HUES48 (cell line): ENCODE measurements around the gene COL4A4.

Experiments used
- H3K27ac ChIP-seq: one replicate; pipeline ENCODE4 v1.7.0; 2013; ENCODE audit warnings: low read depth, low read length, inconsistent platforms
- H3K27me3 ChIP-seq: 2 replicates; pipeline ENCODE4 v1.6.1; 2013; ENCODE audit warnings: mild to moderate bottlenecking, low read length; ENCODE audit not compliant: control insufficient read depth, insufficient read depth
- H3K36me3 ChIP-seq: 2 replicates; pipeline ENCODE4 v1.6.1; 2013; ENCODE audit warnings: low read length; ENCODE audit not compliant: control insufficient read depth, insufficient read depth
- H3K4me1 ChIP-seq: 2 replicates; pipeline ENCODE4 v1.6.1; 2013; ENCODE audit warnings: mild to moderate bottlenecking, low read length; ENCODE audit not compliant: control insufficient read depth, insufficient read depth
- H3K4me3 ChIP-seq: 2 replicates; pipeline ENCODE4 v1.5.1; 2013; ENCODE audit warnings: mild to moderate bottlenecking, low read depth, low read length
- H3K9ac ChIP-seq: 2 replicates; pipeline ENCODE4 v1.6.1; 2013; ENCODE audit warnings: mild to moderate bottlenecking, low read depth, low read length, moderate library complexity
- H3K9me3 ChIP-seq: 2 replicates; pipeline ENCODE4 v1.6.1; 2013; ENCODE audit warnings: low read length; ENCODE audit not compliant: control insufficient read depth, insufficient read depth

COL4A4 gene

DNA sequence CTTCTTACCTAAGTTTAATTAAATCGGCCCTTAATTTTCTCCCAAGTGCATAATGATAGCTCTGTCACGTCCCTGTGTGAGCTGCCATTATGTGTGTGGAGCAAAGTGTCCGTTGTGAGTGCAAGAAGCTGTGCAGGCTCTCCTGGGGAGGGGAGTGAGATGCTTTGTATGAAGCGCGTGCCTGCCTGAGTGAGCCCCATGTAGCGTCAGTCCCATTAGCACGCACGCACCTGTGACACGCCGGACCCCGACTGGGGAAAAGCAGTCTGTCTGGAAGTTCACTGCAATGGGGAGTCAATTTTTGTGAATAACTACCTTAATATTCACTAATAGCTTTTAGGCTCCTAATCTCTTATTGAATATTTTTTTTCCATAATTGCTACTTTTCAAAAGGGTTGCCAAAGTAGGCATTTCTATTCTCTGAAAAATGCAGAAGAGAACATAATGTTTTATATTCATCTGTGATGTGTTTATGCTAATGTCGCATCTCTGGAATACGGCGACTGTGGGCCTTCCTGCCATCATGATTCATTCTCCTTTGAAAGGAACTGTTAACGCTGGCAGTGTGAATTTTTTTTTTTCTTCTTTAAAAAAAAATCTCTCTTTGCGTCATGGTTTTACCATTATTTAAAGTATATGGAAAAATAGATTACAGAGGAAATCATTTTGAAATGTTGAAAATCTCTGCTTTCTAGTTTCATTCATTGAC is 157.7 kb downstream of the COL4A4 start:
- Histone ChIP-seq H3K9me3 (no peaks in the 10 kb centered on the region), H3K27me3 (no peaks in the 10 kb centered on the region), H3K27ac (no peak overlapping the region), H3K9ac (no peak overlapping the region), H3K4me1 (peaks cover 6% of the 10 kb centered on the region; the same call in 1 of the 2 replicates), H3K36me3 (no peaks in the 10 kb centered on the region), H3K4me3 (no peak overlapping the region)

DNA sequence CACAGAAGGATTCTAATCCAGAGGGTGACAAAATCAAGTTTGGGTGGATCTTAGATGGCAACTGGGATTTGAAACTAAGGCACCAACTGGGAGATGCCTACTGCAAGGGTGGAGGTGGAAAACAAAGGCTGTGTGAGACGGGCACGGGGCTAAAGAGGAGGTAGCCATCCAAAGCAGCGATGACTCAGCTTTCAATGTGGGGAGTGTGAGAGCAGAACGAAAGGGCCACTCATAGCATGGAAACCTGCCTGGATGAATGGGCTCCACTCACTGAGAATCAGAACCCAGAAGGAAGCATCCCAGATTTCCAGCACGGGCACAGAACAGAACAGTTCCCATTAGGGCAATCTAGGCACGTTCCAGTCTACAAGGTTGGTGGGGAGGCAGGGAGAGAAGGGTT is 159.5 kb downstream of the COL4A4 start:
- no peaks in the 10 kb centered on the region for H3K27me3 ChIP-seq

DNA sequence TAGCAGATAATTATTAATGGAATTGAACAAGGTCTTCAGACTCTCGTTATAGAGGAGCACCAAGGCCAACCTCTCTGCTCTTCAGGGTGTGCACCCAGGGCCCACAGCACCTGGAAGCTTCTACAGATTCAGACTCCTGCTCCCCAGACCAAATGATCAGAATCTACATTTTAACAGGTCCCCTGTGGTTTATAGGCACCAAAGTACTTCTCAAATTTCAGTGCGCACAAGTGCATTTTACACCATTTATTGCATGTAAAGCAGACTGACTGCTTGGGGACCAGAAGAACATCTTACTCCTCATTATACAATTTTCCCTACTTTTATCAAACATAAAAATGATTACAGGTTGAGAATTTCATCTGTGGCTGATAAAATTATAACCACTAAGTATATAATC is 163.9 kb downstream of the COL4A4 start:
- Histone ChIP-seq H3K9me3 (no peaks in the 10 kb centered on the region), H3K4me3 (no peak overlapping the region)

More for the DNA sequence above, 159.5 kb downstream of the COL4A4 start:
- H3K9ac ChIP-seq: no peak overlapping the region
- no peaks in the 10 kb centered on the region for H3K9me3 ChIP-seq
- no peak overlapping the region for H3K4me3 ChIP-seq
- peaks cover 6% of the 10 kb centered on the region; the same call in 1 of the 2 replicates for H3K4me1 ChIP-seq
- no peak overlapping the region for H3K27ac ChIP-seq
- no peaks in the 10 kb centered on the region for H3K36me3 ChIP-seq

DNA sequence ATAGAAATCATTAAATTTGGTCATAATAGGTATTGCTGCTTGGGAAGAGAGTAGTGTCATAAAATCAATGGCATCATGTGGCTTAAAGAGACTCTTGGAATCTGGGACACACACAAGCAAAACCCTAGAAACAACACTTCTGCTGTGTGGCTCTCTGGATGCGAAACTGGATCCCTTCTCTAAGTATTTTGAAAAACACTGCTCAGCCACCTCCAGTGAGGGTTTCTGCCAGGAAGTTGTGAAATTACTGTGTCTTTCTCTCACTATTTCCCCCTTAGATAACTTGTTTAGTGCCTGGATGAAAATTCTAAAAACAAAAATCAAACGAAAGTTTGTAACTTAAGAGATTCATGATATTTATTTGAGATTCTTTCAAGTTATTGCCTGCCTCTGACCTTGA is 164.3 kb downstream of the COL4A4 start:
- no peak overlapping the region for H3K27ac ChIP-seq
- no peak overlapping the region for H3K9ac ChIP-seq
- H3K4me3 ChIP-seq: no peak overlapping the region
- no peaks in the 10 kb centered on the region; the same call in 1 of the 2 replicates for H3K36me3 ChIP-seq
- no peaks in the 10 kb centered on the region for H3K9me3 ChIP-seq
- H3K27me3 ChIP-seq: no peaks in the 10 kb centered on the region
- H3K4me1 ChIP-seq: no peaks in the 10 kb centered on the region

More for the DNA sequence above, 163.9 kb downstream of the COL4A4 start:
- Histone ChIP-seq H3K27me3 (no peaks in the 10 kb centered on the region), H3K9ac (no peak overlapping the region), H3K27ac (no peak overlapping the region), H3K4me1 (no peaks in the 10 kb centered on the region), H3K36me3 (no peaks in the 10 kb centered on the region; the same call in 1 of the 2 replicates)

DNA sequence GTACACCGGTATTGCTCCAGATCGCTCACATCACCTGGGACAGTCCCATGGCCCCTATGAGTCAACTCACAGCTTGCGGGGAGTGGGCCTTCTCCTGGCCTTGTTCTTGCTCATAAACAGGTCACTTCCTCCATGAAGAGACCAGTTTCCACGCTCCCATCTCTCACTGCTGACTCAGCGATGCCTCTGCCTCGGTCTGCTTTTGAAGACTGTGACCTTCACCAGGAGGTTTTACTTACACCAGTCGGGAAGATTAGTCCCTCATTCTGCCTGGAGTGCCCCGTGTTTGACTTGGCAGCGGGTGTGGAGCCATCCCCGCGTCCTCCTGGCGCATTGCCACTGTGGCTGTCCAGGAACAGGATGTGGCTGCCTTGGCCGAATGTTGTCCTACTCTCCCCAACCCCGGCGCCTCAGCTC is 168.4 kb downstream of the COL4A4 start:
- no peaks in the 10 kb centered on the region for H3K9me3 ChIP-seq
- H3K4me1 ChIP-seq: no peaks in the 10 kb centered on the region
- no peak overlapping the region for H3K9ac ChIP-seq
- H3K36me3 ChIP-seq: no peaks in the 10 kb centered on the region; the same call in 1 of the 2 replicates
- no peak overlapping the region for H3K27ac ChIP-seq
- H3K27me3 ChIP-seq: no peaks in the 10 kb centered on the region
- H3K4me3 ChIP-seq: no peak overlapping the region

DNA sequence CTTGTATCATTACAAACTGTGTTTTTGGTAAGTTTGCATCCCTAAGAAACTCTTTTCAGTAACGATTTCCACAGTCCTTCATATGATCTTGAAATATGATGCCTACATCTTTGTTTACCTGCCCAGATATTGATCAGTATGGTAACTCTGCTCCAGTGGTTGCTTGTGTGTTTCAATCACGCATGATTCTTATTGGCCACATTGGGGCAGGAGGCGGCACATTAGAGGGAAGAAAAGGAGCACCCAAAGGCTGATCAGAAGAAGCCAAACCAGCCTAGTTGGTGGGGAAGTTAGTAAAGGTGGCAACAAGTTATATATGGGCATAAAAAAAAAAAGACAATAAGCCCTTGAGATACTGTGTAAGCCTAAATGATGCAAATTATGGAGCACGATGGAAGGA is 169.2 kb downstream of the COL4A4 start:
- H3K27me3 ChIP-seq: no peaks in the 10 kb centered on the region
- no peaks in the 10 kb centered on the region for H3K4me1 ChIP-seq
- H3K36me3 ChIP-seq: no peaks in the 10 kb centered on the region; the same call in 1 of the 2 replicates
- H3K4me3 ChIP-seq: no peak overlapping the region
- no peaks in the 10 kb centered on the region for H3K9me3 ChIP-seq
- no peak overlapping the region for H3K27ac ChIP-seq
- H3K9ac ChIP-seq: no peak overlapping the region

DNA sequence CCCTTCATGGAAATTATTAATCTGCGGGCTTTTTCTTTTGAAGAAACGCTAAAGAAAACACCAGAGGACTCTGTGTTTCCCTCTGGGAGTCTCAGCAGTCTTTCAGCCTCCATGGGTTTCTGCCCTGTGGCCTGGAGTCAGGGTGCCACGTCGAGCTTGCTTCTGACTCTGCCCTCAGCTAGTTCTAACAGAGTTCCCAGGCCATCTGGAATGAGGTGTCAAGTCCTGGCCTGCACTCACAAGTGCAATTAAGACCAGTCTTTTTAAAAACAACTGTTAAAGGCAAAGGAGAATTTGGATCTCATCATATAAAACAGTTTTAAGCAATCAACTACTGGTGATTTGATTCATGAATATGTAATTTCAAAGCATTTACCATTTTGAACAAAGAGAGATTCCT is 170.8 kb downstream of the COL4A4 start:
- Histone ChIP-seq H3K4me3 (no peak overlapping the region), H3K27ac (no peak overlapping the region), H3K9me3 (no peaks in the 10 kb centered on the region), H3K36me3 (no peaks in the 10 kb centered on the region; the same call in 1 of the 2 replicates), H3K4me1 (no peaks in the 10 kb centered on the region), H3K27me3 (no peaks in the 10 kb centered on the region), H3K9ac (no peak overlapping the region)

DNA sequence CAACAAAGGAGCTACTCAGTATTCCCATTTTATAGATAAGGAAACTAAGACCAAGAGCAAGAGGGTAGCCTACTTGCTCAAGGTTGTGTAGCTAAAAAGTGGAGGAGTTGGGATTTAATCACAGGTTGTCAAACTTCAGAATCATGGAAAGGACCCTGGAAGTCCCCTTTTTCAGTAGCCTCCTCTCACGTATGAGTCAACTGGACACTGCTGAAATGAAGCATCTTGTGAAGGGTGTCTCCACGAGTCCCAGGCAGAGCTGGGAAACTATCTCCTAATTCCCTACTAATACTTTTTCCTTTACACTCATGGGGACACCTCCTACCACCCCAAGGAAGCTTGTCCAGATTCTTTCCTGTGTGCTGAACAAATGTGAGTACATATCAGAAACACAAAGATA is 172.3 kb downstream of the COL4A4 start:
- no peaks in the 10 kb centered on the region; the same call in 1 of the 2 replicates for H3K36me3 ChIP-seq
- H3K27ac ChIP-seq: no peak overlapping the region
- no peaks in the 10 kb centered on the region for H3K4me1 ChIP-seq
- H3K27me3 ChIP-seq: no peaks in the 10 kb centered on the region
- H3K4me3 ChIP-seq: no peak overlapping the region
- H3K9me3 ChIP-seq: no peaks in the 10 kb centered on the region
- no peak overlapping the region for H3K9ac ChIP-seq

DNA sequence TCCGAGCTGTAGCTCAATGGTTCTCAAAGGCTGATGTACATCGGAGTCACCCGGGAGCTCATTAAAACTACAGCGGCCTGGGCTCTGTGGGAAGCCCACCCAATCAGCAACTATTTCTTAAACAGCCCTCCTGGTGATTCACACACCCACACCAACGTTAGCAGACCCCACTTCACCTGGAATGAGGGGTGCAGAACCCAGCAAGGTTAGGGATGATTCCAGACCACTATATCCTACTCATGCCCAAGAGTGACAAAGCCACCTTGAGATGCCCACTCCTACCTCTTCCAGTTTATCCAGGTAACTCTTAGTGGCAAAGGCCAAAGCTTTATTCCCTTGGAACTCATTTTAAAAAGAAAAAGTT is 178.4 kb downstream of the COL4A4 start:
- Histone ChIP-seq H3K4me1 (peaks cover 9% of the 10 kb centered on the region; the same call in 1 of the 2 replicates), H3K4me3 (no peak overlapping the region)

DNA sequence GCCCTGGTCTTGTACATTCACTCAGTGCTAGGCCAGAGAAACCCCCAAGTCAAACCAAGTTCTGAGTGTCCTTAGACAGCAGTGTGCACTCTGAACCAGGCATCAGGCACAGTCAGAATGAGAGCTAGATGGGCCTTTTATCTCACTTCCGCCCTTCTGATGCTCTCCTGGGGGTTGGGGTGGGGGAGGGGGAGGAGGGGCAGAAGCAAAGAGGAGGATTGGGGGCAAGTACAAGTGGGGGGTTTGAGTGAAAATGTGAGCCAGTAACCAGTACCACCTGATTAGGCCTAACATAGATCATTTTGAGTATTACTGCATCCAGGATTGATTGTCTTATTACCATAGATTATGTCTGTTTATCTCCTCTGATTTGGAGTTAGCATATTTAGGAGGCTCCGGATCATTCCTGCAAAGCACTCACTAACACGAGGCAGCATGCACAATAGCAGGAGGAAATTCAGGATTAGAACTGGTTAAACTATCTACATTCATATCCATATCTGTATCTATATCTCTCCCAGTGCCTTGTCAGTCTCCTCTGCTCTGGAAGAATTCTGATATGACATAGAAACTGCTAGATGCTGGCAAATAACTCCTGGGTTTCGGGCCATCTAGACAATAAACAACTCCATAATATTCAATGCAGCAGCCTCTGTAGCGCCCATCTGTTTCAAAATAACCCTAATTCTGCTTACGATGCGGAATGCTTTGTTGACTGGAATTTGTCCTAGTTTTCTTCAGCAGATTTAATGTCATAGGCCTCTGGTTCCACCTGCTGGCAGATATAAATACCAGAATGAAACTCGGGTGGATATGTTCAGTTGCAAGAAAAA is 179.0 kb downstream of the COL4A4 start:
- Histone ChIP-seq H3K9me3 (no peaks in the 10 kb centered on the region), H3K4me3 (no peak overlapping the region), H3K36me3 (no peaks in the 10 kb centered on the region), H3K27me3 (no peaks in the 10 kb centered on the region), H3K27ac (no peak overlapping the region), H3K4me1 (peaks cover 9% of the 10 kb centered on the region; the same call in 1 of the 2 replicates), H3K9ac (no peak overlapping the region)

More for the DNA sequence above, 178.4 kb downstream of the COL4A4 start:
- no peaks in the 10 kb centered on the region for H3K36me3 ChIP-seq
- H3K9ac ChIP-seq: no peak overlapping the region
- no peaks in the 10 kb centered on the region for H3K9me3 ChIP-seq
- no peak overlapping the region for H3K27ac ChIP-seq
- H3K27me3 ChIP-seq: no peaks in the 10 kb centered on the region
